H9 (cell line): ENCODE measurements around the gene BASP1. TPM values are rescaled to one million over a fixed set of nuclear protein-coding genes. Genes with fewer than 3 reads are reported as not detected.

Experiments
- DNase-seq: peaks from one replicate; pipeline ENCODE4 v3.0.0-alpha.2; 2017
- H2AFZ ChIP-seq: one replicate; pipeline ENCODE4 v1.6.1; 2013; ENCODE audit warnings: mild to moderate bottlenecking, low read length, control low read depth, moderate library complexity
- H2AK5ac ChIP-seq: 2 replicates; pipeline ENCODE4 v1.6.1; 2013; ENCODE audit warnings: low read length, control low read depth, mixed read lengths; ENCODE audit not compliant: insufficient read length
- H2BK120ac ChIP-seq: one replicate; pipeline ENCODE4 v1.6.1; 2013; ENCODE audit warnings: low read depth, mild to moderate bottlenecking, low read length, control low read depth, inconsistent platforms; ENCODE audit not compliant: poor library complexity, severe bottlenecking
- H2BK12ac ChIP-seq: 2 replicates; pipeline ENCODE4 v1.6.1; 2013; ENCODE audit warnings: low read length, control low read depth, mixed read lengths, low read depth; ENCODE audit not compliant: insufficient read length
- H2BK15ac ChIP-seq: 2 replicates; pipeline ENCODE4 v1.6.1; 2013; ENCODE audit warnings: low read depth, low read length, control low read depth
- H2BK20ac ChIP-seq: one replicate; pipeline ENCODE4 v1.6.1; 2013; ENCODE audit warnings: low read depth, mild to moderate bottlenecking, low read length, control low read depth, inconsistent platforms; ENCODE audit not compliant: poor library complexity, severe bottlenecking
- H2BK5ac ChIP-seq: 2 replicates; pipeline ENCODE4 v1.6.1; 2013; ENCODE audit warnings: low read length, control low read depth, mixed read lengths; ENCODE audit not compliant: insufficient read length
- H3K14ac ChIP-seq: 2 replicates; pipeline ENCODE4 v1.6.1; 2013; ENCODE audit warnings: low read length, control low read depth; ENCODE audit not compliant: insufficient read depth
- H3K18ac ChIP-seq: 2 replicates; pipeline ENCODE4 v1.6.1; 2013; ENCODE audit warnings: low read depth, mild to moderate bottlenecking, mixed read lengths, low read length, control low read depth; ENCODE audit not compliant: insufficient read length
- H3K23ac ChIP-seq: 2 replicates; pipeline ENCODE4 v1.6.1; 2013; ENCODE audit warnings: low read length, control low read depth, mixed read lengths, low read depth; ENCODE audit not compliant: insufficient read length
- H3K23me2 ChIP-seq: 2 replicates; pipeline ENCODE4 v1.6.1; 2013; ENCODE audit warnings: low read depth, mild to moderate bottlenecking, mixed read lengths, low read length, control low read depth; ENCODE audit not compliant: insufficient read length, poor library complexity, severe bottlenecking
- H3K27ac ChIP-seq: 2 replicates; pipeline ENCODE4 v1.5.1; 2013; ENCODE audit warnings: low read length, control low read depth, mixed read lengths, low read depth; ENCODE audit not compliant: insufficient read length
- H3K27me3 ChIP-seq: 2 replicates; pipeline ENCODE4 v1.6.1; 2013; ENCODE audit warnings: low read length, control low read depth, inconsistent platforms; ENCODE audit not compliant: insufficient read depth
- H3K4ac ChIP-seq: 2 replicates; pipeline ENCODE4 v1.6.1; 2013; ENCODE audit warnings: low read depth, mild to moderate bottlenecking, control low read depth, inconsistent platforms, low read length, moderate library complexity
- H3K4me1 ChIP-seq: 2 replicates; pipeline ENCODE4 v1.6.1; 2013; ENCODE audit warnings: low read length, control low read depth, inconsistent platforms; ENCODE audit not compliant: insufficient read depth
- H3K4me2 ChIP-seq: 2 replicates; pipeline ENCODE4 v1.6.1; 2013; ENCODE audit warnings: low read length, control low read depth, mixed read lengths; ENCODE audit not compliant: insufficient read length, insufficient read depth
- H3K56ac ChIP-seq: 2 replicates; pipeline ENCODE4 v1.6.1; 2013; ENCODE audit warnings: low read depth, mild to moderate bottlenecking, mixed read lengths, low read length, control low read depth; ENCODE audit not compliant: insufficient read length
- H3K79me1 ChIP-seq: 2 replicates; pipeline ENCODE4 v1.6.1; 2013; ENCODE audit warnings: low read depth, mild to moderate bottlenecking, moderate library complexity, low read length, control low read depth, inconsistent platforms; ENCODE audit not compliant: insufficient read depth, poor library complexity, severe bottlenecking
- H3K79me2 ChIP-seq: 2 replicates; pipeline ENCODE4 v1.6.1; 2013; ENCODE audit warnings: low read length, control low read depth, inconsistent platforms; ENCODE audit not compliant: insufficient read depth
- H3K9ac ChIP-seq: 2 replicates; pipeline ENCODE4 v1.6.1; 2013; ENCODE audit warnings: low read length, control low read depth, mixed read lengths; ENCODE audit not compliant: insufficient read length; ENCODE audit errors: extremely low read depth
- H3K9me3 ChIP-seq: one replicate; pipeline ENCODE4 v1.6.1; 2013; ENCODE audit warnings: low read depth, low read length, inconsistent platforms; ENCODE audit not compliant: control insufficient read depth
- H3T11ph ChIP-seq: one replicate; pipeline ENCODE4 v1.6.1; 2013; ENCODE audit warnings: mild to moderate bottlenecking, low read length, control low read depth, inconsistent platforms
- H4K20me1 ChIP-seq: one replicate; pipeline ENCODE4 v1.6.1; 2013; ENCODE audit not compliant: control insufficient read depth, insufficient read length, insufficient read depth
- H4K5ac ChIP-seq: 2 replicates; pipeline ENCODE4 v1.6.1; 2013; ENCODE audit warnings: low read depth, mild to moderate bottlenecking, mixed read lengths, low read length, control low read depth; ENCODE audit not compliant: insufficient read length
- H4K8ac ChIP-seq: replicated peaks from 2 replicates; pipeline ENCODE4 v1.6.1; 2013; ENCODE audit warnings: low read length, control low read depth, mixed read lengths, low read depth; ENCODE audit not compliant: insufficient read length
- H4K91ac ChIP-seq: 2 replicates; pipeline ENCODE4 v1.6.1; 2013; ENCODE audit warnings: low read depth, mild to moderate bottlenecking, moderate library complexity, mixed read lengths, low read length, control low read depth; ENCODE audit not compliant: insufficient read length
- H3K27ac Mint-ChIP-seq, 3 experiments: 2 replicates in 2 of 3; 3 replicates in 1 of 3; pipeline ENCODE4 v1.8.0; 2020 to 2021; ENCODE audit warnings: mixed read lengths in 3 of 3, mild to moderate bottlenecking in 1 of 3, moderate library complexity in 1 of 3
- H3K27me3 Mint-ChIP-seq: 2 replicates; pipeline ENCODE4 v1.8.0; 2021; ENCODE audit warnings: low read depth, mild to moderate bottlenecking, moderate library complexity, mixed read lengths
- H3K36me3 Mint-ChIP-seq, 3 experiments: 2 replicates in 2 of 3; 3 replicates in 1 of 3; pipeline ENCODE4 v1.8.0; 2020 to 2021; ENCODE audit warnings: low read depth in 3 of 3, mixed read lengths in 3 of 3; ENCODE audit not compliant: insufficient read depth in 1 of 3
- H3K4me1 Mint-ChIP-seq, 2 experiments: 2 replicates each; pipeline ENCODE4 v1.8.0; 2020; ENCODE audit warnings: mixed read lengths in 2 of 2
- H3K4me3 Mint-ChIP-seq, 2 experiments: 2 replicates in 1 of 2; 3 replicates in 1 of 2; pipeline ENCODE4 v1.8.0; 2020 to 2021; ENCODE audit warnings: mild to moderate bottlenecking in 2 of 2, mixed read lengths in 2 of 2, moderate library complexity in 1 of 2
- H3K9me3 Mint-ChIP-seq, 2 experiments: 2 replicates in 1 of 2; 3 replicates in 1 of 2; pipeline ENCODE4 v1.8.0; 2020; ENCODE audit warnings: mild to moderate bottlenecking in 2 of 2, mixed read lengths in 2 of 2, moderate library complexity in 1 of 2
- CTCF ChIP-seq: fragments of 200-600 bp; sonication (generic); conservative IDR thresholded peaks from 3 replicates; pipeline ENCODE4 v1.8.0; 2021; ENCODE audit warnings: antibody characterized with exemption, mild to moderate bottlenecking
- WGBS: extraction: QIAGEN DNeasy Blood & Tissue Kit; methylation state at CpG from one replicate; pipeline ENCODE4 v1.1.7; 2013; ENCODE audit warnings: missing lambda C conversion rate, low lambda C conversion rate, mixed read lengths; ENCODE audit not compliant: insufficient read length; ENCODE audit errors: extremely low coverage; 5-methylcytosine and 5-hydroxymethylcytosine counted together
- total RNA-seq: library from RNA; stranded (reverse); gene quantifications from 2 replicates; pipeline ENCODE4 v1.2.1, GENCODE V29; 2021

Gene BASP1
- total RNA-seq, 1 experiment from 2014 or later, result 180 TPM

GRCh38 chr5:17219006-17219422 lies 1.6 kb downstream of the BASP1 start:
- peaks cover 61 to 67% of the 10 kb centered on the region in 2 experiments for H3K4me1 Mint-ChIP-seq
- H3T11ph ChIP-seq, result no peak overlapping the region
- H3K4ac ChIP-seq, result no peak overlapping the region
- peak overlapping the region; percentile 91 for H3K9ac ChIP-seq
- no peak overlapping the region for H3K56ac ChIP-seq
- peaks cover 15% of the 10 kb centered on the region for H3K23me2 ChIP-seq
- no peak overlapping the region for H2AFZ ChIP-seq
- no peaks in the 10 kb centered on the region for H4K20me1 ChIP-seq
- H2BK120ac ChIP-seq, result no peak overlapping the region
- no peak overlapping the region for H3K18ac ChIP-seq
- H4K91ac ChIP-seq, result no peak overlapping the region
- TF ChIP-seq CTCF, result no peak
- peak overlapping the region; percentile 84 for H3K4me2 ChIP-seq
- H3K27ac Mint-ChIP-seq, result peak overlapping the region in 2 of 3 experiments; percentile 95 to 98; a peak in 6 of 7 replicates
- no peaks in the 10 kb centered on the region for H3K9me3 ChIP-seq
- no peaks in the 10 kb centered on the region for H3K27me3 ChIP-seq
- no peak overlapping the region for H2AK5ac ChIP-seq
- no peak overlapping the region for H2BK20ac ChIP-seq
- H3K23ac ChIP-seq, result no peak overlapping the region
- no peak overlapping the region for H4K5ac ChIP-seq
- no peak overlapping the region for H4K8ac ChIP-seq
- WGBS, result no CpG with 5 or more reads among the region's 20 CpGs
- no peaks in the 10 kb centered on the region for H3K79me1 ChIP-seq
- no peaks in the 10 kb centered on the region for H3K27me3 Mint-ChIP-seq
- H2BK15ac ChIP-seq, result no peak overlapping the region
- no peaks in the 10 kb centered on the region for H3K9me3 Mint-ChIP-seq
- peak; percentile 75 for DNase-seq
- peaks cover 10 to 32% (median 22%) of the 10 kb centered on the region in 3 experiments for H3K36me3 Mint-ChIP-seq
- peak overlapping the region; percentile 30; the same call in 1 of the 2 replicates for H3K14ac ChIP-seq
- no peak overlapping the region for H3K27ac ChIP-seq
- H2BK12ac ChIP-seq, result no peak overlapping the region
- no peak overlapping the region for H2BK5ac ChIP-seq
- H3K4me1 ChIP-seq, result peaks cover 13% of the 10 kb centered on the region; the same call in 1 of the 2 replicates
- peaks cover 40% of the 10 kb centered on the region; the same call in 1 of the 2 replicates for H3K79me2 ChIP-seq
- H3K4me3 Mint-ChIP-seq, result peak overlapping the region; percentile 88 to 94
